HG03025 (cell line): ENCODE measurements around the gene WNT1.

Source experiments
- ATAC-seq: cut with Tn5 transposase; IDR thresholded peaks from one replicate; pipeline ENCODE4 v1.9.1; 2021; ENCODE audit warnings: mild to moderate bottlenecking, moderate library complexity; ENCODE audit not compliant: unreplicated experiment, low FRiP score

The WNT1 gene

GRCh38 chr12:48960834-48961233, 17.3 kb upstream of the WNT1 start:
- ATAC-seq = no peak

- no peak for ATAC-seq
Observed at GRCh38 chr12:48961331-48961730, 16.8 kb upstream of the WNT1 start.

- ATAC-seq = no peak
Observed at GRCh38 chr12:48961801-48962200, 16.3 kb upstream of the WNT1 start.

DNA sequence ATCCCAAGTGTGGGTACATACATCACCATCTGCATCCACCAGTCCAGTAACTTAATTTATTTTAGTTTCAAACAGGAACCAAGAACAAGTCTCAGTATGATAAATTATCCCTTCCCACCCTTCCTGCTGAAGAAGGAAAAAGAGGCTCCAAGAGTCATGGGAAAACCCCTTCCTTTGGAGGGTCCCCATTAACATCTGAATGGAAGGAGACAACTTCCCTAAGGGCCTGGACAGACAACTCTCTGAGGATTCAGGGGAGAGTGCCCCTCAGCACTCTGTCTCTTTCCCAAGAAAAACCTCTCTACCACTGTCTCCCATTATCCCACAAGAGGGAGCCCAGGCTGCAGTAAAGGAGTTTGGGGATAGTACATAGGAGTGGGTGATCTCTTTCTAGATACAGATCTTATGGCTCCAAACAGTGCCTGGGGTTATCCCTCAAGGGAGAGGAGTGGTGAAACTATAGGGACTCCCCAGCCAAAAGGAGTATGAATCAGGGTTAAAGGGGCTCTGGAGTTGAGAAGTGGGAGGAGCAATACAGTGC, 12.8 kb upstream of the WNT1 start:
- no peak for ATAC-seq

DNA sequence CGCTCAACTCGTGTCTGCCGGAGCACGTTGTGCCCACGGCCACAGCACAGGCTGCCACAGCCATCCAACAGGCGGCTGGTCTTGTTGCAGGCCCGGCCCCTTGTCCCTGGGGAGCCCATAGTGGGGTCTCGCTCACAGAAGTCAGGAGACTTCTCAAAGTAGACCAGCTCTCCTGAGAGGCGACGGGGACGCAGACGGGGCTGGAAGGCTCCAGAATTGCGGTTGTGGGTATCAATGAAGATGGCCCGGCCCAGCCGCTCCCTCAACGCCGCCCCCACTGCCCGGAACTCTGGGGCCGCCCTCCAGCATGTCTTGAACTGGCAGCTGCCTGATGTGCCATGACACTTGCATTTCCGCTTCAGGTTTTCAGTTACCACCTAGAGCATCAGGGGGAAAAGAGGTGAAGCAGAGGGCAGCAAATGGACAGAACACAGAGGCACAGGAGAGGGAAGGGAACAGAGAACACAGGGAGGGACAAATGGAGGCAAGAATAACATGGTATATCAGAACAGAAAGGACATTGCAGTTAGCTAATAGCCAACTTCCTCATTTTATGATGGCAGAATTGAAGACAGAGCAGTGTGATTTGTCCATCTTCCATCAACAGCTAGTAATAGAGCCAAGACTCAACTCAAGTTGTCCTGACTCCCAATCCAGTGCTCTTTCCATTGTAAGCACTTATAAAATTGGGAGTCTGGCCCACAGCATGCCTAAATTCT, 11.8 kb upstream of the WNT1 start:
- no peak for ATAC-seq

GRCh38 chr12:48967991-48968390, 10.1 kb upstream of the WNT1 start:
- no peak for ATAC-seq

DNA sequence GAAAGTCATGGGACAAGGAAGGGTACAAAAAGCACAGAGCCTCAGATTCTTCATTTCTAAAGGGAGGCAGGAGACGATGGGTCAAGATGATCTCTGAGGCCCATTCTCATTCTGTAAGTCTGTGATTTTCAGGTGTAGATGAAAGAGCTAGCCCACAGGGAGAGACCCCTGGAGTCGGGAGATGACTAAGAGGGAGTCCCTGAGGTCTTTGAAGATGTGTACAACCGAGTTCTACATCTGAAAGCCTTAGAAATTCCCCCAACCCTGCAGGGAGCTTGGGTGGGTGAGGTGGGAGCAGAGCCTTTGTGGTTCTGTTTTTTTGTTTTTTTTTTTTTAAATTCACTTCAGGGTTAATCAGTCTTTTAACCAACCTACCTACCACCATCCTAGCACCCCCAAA, 9.7 kb upstream of the WNT1 start:
- ATAC-seq = no peak

DNA sequence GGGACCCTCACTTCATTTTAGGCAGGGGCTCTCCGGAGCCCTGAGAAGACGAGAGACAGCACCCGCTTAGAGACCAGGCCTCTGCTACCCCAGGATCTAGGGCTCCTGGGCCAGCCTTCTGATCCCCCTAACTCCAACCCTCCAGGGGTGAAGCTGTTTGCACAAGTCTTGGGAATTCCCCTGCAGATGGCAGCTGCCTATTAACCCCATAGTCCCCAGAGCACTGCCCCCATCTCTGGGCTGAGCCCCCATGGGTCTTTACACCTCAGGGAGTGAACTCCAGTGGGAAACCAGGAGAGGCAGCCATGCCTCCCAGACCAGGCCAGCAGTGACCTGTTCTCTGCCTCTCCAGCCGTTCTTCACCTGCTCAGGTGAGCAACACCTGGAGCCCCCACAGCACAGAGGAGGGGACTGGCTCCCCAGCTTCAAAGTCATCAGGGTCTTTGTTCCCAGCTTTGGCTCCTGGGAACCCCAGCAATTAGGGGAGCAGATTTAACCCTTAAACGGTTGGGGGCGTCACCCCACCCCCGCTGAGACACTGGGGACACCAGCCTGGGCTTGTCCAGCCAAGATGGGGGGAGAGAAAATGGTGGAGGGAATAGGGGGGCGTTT, 8.9 kb upstream of the WNT1 start:
- ATAC-seq = no peak

DNA sequence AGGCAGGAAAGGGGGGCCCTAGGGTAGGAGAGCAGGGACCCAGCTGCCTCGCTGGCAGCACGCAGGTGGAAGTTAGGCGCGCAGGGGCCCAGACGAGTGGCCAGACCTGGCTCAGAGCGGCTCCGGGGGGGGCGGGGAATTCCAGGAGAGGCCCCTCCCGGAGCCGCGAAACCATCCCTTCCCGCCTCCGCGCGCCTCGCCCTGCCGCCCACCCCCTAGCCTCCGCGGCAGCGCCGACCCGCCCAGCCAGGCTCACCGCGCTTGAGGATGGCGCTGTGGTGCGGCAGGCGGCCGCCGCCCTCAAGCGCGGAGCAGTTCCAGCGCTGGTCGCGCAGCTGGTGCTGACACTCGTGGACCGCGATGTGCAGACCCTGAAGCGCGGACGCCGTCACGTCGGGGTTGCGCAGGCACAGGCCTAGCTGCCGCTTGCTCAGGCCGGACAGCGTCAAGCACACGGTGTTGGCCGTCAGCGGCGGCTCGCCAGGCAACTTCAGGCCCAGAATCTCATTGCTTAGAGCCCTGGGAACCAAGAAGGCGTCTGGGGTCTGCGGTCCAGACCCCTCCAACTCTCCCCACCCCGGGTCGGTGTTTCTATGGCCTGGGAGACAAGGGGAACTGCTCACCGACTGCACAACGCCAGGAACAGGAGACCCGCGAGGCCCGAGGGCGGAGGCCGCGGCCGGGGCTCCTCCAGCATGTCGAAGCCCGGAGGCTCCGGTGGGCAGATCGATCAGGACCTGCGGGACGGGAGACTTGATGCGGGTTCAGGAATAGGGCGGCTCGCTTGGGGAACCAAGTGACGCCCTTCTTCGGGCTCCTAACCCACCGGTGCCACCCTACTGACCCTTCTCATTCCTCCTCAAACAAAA, 8.1 kb upstream of the WNT1 start:
- ATAC-seq = no peak

GRCh38 chr12:48970702-48971334, 7.3 kb upstream of the WNT1 start:
- no peak for ATAC-seq

DNA sequence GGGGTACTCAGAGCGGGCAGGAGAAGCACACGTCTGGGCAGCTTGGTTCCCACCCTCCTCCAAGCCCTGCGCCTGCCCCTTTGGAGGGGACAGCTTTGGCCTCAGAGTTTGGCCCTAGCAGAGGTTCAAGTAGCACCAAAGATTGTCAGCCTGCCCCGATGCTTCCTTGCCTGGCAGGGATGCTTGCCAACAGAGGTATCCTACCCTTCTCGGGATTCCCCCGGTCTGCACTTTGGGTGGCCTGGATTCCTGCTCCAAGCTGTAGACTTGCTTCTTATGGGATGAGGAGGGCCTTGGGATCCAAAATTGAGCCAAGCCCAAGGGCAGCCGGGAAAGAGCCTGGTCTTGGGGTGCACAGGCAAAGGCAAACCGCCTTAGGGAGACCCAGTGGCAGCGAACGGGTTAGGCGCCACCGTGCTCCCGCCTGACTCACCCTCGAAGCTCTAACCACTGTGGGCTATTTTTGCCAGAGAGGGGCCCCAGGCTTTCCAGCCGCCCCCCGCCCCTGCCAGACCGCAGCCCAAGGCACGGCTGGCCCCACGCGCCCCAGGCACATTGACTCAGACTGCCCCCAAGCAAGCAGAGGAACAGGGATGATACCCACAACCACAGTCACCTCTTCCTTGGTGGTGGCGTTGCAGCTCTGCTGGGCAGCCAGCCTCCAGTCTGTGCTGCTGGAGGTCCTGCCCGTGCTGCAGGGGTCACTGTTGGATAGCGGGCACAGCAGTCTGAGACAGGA, 5.7 kb upstream of the WNT1 start:
- no peak for ATAC-seq

GRCh38 chr12:48972952-48973483, 5.1 kb upstream of the WNT1 start:
- ATAC-seq = no peak

DNA sequence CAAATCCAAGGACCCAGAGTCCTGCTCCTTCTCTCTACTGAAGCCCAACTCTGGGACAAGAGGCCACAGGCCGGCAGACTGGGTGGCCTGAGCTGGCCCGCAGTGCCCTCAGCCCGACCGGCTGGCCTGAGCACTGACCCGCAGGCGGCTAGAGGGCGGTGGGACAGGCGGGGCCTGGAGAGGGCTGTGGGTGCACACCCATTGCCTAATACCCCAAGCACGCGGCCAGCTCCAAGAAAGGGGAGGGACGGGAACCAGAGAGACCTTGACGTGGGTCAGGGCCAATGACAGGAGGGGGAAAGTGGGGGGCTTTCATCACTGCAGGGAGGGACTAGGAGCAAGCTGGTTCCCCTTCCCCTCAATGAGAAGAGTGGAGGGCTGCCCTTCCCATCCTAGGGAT, 4.6 kb upstream of the WNT1 start:
- ATAC-seq = no peak

DNA sequence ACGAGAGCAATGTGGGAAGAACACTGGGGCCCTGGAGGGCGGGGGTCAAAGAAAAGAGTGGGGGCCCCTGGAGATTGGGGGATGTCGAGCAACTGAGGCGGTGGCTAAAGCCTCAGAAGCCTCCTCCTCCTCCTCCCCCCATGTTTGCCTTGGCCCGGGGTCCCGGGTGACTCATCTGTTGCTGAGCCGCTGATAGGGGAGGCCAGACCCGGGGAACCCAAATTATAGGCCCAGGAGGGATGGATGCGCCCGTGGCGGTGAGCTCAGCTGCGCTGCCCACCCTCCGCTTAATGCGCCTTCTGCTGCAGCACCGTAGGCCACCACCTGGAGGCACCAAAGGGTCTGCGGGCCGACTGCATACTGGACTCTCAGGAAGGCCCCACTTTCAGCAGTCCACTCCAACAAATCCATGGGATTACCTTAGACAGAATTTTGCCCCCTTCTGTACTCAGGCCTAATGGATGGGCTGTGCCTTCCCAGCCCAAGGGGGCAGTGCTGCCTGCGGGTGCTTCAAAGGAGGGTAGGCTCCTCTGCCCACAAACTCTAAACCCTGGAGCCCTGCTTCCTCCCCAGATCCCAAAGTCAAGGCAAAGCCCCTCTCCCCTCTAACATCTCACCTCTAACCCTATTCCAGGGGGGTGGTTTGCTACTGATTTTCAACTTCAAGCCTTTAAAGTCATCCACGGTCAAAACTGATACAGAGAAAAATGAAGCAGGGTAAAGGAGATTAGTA, 4.0 kb upstream of the WNT1 start:
- ATAC-seq = no peak

DNA sequence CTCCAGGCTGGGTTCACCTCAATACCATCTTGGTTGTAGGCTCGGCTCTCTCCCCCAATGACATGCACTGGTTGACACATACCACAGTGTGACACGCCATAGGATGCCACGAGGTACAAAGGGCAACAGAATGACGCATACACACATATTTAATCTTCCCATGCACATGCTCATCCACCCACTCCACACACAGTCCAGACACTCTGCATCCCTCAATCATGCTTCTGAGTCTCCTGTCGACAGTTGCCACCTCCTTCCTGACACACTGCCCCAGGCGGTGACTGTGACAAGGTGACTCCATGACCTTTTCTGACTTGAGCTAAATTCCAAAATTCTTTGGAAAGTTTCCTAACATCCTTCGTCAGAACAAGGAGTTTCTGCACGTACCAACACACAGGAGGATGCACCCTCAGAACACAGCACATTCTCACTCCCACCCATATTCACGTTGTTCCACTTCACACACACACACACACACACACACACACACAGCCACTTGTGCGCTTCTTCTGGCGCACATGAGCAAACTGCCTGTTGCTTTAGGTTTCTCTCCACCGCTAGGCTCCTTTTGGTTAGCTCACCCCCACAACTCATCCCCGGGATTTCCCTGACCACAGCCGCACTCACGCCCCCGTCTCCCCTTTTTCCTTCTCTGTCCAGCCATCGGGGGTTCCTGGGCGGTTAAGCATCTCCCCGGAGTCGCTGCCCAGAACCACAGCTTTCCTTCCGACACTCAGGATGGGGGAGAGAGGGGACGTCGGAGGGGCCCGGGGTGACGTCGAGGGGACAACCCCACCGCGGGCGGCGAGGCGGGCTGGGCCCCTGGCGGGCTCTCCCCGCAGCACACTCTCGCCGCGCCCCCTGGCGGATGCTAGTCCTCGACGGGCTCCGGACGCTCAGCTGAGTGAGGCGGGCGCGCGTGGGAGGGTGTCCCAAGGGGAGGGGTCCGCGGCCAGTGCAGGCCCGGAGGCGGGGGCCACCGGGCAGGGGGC, 536 bp upstream of the WNT1 start:
- ATAC-seq = no peak

GRCh38 chr12:48978741-48979601, 849 bp downstream of the WNT1 start:
- no peak for ATAC-seq
